CD4-positive, CD25-positive, alpha-beta regulatory T cell (primary cell): ENCODE results near the gene PPP2R3B. TPM values are rescaled to one million over a fixed set of nuclear protein-coding genes. Genes with fewer than 3 reads are reported as not detected.
"Not testable (repeated sequence)": the region's sequence is repeated elsewhere in the genome, so short reads cannot be mapped to it uniquely, and the experiment has no call there.

Source experiments
- ATAC-seq, 2 donors: fragments of 150-1000 bp; cut with Tn5 transposase; one replicate each; pipeline ENCODE4 v1.10.0; 2021; ENCODE audit warnings: low read depth in 2 of 2, moderate number of reproducible peaks in 2 of 2, moderate library complexity in 1 of 2
- DNase-seq, 3 donors: peaks; one replicate each; pipeline versions ENCODE4 v3.0.0 to v3.0.0-alpha.2; 2012 to 2022; ENCODE audit warnings: mixed read lengths in 1 of 3
- H3K27ac ChIP-seq: one replicate; pipeline ENCODE4 v1.7.0; 2013; ENCODE audit warnings: mild to moderate bottlenecking, low read length; ENCODE audit not compliant: insufficient read depth, poor library complexity, severe bottlenecking
- H3K27me3 ChIP-seq: one replicate; pipeline ENCODE4 v1.7.0; 2013; ENCODE audit warnings: low read length; ENCODE audit not compliant: control insufficient read depth, insufficient read depth
- H3K36me3 ChIP-seq: one replicate; pipeline ENCODE4 v1.7.0; 2013; ENCODE audit warnings: mild to moderate bottlenecking, low read length, moderate library complexity; ENCODE audit not compliant: control insufficient read depth, insufficient read depth
- H3K4me1 ChIP-seq: 2 replicates; pipeline ENCODE4 v1.7.0; 2013; ENCODE audit warnings: mild to moderate bottlenecking, low read length; ENCODE audit not compliant: insufficient read depth, control insufficient read depth, poor library complexity, severe bottlenecking
- H3K4me3 ChIP-seq: one replicate; pipeline ENCODE4 v1.7.0; 2013; ENCODE audit warnings: low read depth, mild to moderate bottlenecking, low read length, moderate library complexity
- H3K9me3 ChIP-seq, 2 experiments: 1 replicate in 1 of 2; 2 replicates in 1 of 2; pipeline ENCODE4 v1.7.0; 2013; ENCODE audit warnings: low read length in 2 of 2, mild to moderate bottlenecking in 1 of 2, moderate library complexity in 1 of 2; ENCODE audit not compliant: control insufficient read depth in 2 of 2
- H3K27ac Mint-ChIP-seq, 3 donors: one replicate each; pipeline ENCODE4 v1.8.0; 2020 to 2022; ENCODE audit warnings: mild to moderate bottlenecking in 3 of 3, mixed read lengths in 3 of 3, moderate library complexity in 2 of 3
- H3K27me3 Mint-ChIP-seq: one replicate; pipeline ENCODE4 v1.8.0; 2022; ENCODE audit warnings: mild to moderate bottlenecking, mixed read lengths
- H3K36me3 Mint-ChIP-seq: one replicate; pipeline ENCODE4 v1.8.0; 2020; ENCODE audit warnings: mixed read lengths
- H3K4me1 Mint-ChIP-seq, 4 donors: one replicate each; pipeline ENCODE4 v1.8.0; 2020 to 2022; ENCODE audit warnings: mixed read lengths in 4 of 4, mild to moderate bottlenecking in 1 of 4
- H3K4me3 Mint-ChIP-seq, 4 donors: one replicate each; pipeline ENCODE4 v1.8.0; 2020 to 2022; ENCODE audit warnings: mild to moderate bottlenecking in 4 of 4, mixed read lengths in 4 of 4, moderate library complexity in 3 of 4
- H3K9me3 Mint-ChIP-seq, 7 donors: one replicate each; pipeline ENCODE4 v1.8.0; 2020 to 2022; ENCODE audit warnings: mixed read lengths in 7 of 7, mild to moderate bottlenecking in 3 of 7, moderate library complexity in 2 of 7
- polyA plus RNA-seq, 4 donors: library from polyadenylated mRNA; unstranded; fragments of 300-500 nt; fragmentation: Illumina TruSeq; gene quantifications; one replicate each; pipeline ENCODE4 v1.2.3, GENCODE V29; 2021
- total RNA-seq: library from RNA; stranded (reverse); gene quantifications from one replicate; pipeline ENCODE4 v1.2.3, GENCODE V29; 2022

The PPP2R3B gene
- total and polyA plus RNA-seq, 5 donors from 2014 or later = 4.8 to 23.5 (median 8.6) TPM

GRCh38 chrX:418927-419729 is 32.4 kb upstream of the PPP2R3B start:
- Mint-ChIP-seq H3K9me3 (peaks cover 0 to 4% (median 0%) of the 10 kb centered on the region in 7 donors), H3K4me3 (no peak overlapping the region), H3K4me1 (no peaks in the 10 kb centered on the region), H3K27me3 (no peaks in the 10 kb centered on the region), H3K27ac (no peak overlapping the region), H3K36me3 (no peaks in the 10 kb centered on the region)
- DNase-seq (no peak), ATAC-seq (no peak)
- Histone ChIP-seq H3K27ac (no peak overlapping the region), H3K4me1 (no peaks in the 10 kb centered on the region), H3K4me3 (no peak overlapping the region), H3K27me3 (no peaks in the 10 kb centered on the region), H3K36me3 (no peaks in the 10 kb centered on the region), H3K9me3 (no peaks in the 10 kb centered on the region)

GRCh38 chrX:415498-415897 is 28.8 kb upstream of the PPP2R3B start:
- not testable (repeated sequence) for H3K36me3 Mint-ChIP-seq, H3K27me3 ChIP-seq, H3K27ac Mint-ChIP-seq, H3K9me3 Mint-ChIP-seq, H3K36me3 ChIP-seq, H3K27me3 Mint-ChIP-seq, H3K27ac ChIP-seq, DNase-seq, ATAC-seq, H3K4me1 ChIP-seq, H3K4me3 Mint-ChIP-seq, H3K4me3 ChIP-seq, H3K9me3 ChIP-seq, H3K4me1 Mint-ChIP-seq

- DNase-seq (no peak), ATAC-seq (no peak)
- H3K27me3 ChIP-seq = no peaks in the 10 kb centered on the region
- Mint-ChIP-seq H3K36me3 (no peaks in the 10 kb centered on the region), H3K9me3 (peaks cover 0 to 3% (median 0%) of the 10 kb centered on the region in 7 donors), H3K27ac (no peak overlapping the region), H3K27me3 (no peaks in the 10 kb centered on the region), H3K4me3 (no peak overlapping the region), H3K4me1 (no peaks in the 10 kb centered on the region)
- H3K4me3 ChIP-seq = no peak overlapping the region
- no peaks in the 10 kb centered on the region for H3K9me3 ChIP-seq
- no peaks in the 10 kb centered on the region for H3K4me1 ChIP-seq
- no peaks in the 10 kb centered on the region for H3K36me3 ChIP-seq
- H3K27ac ChIP-seq = no peak overlapping the region
Measured at GRCh38 chrX:413322-414201, 26.9 kb upstream of the PPP2R3B start.

- Mint-ChIP-seq H3K4me3 (no peak overlapping the region), H3K4me1 (no peaks in the 10 kb centered on the region), H3K27me3 (no peaks in the 10 kb centered on the region), H3K27ac (no peak overlapping the region), H3K36me3 (no peaks in the 10 kb centered on the region), H3K9me3 (peaks cover 0 to 3% (median 0%) of the 10 kb centered on the region in 7 donors)
- Histone ChIP-seq H3K27ac (no peak overlapping the region), H3K27me3 (no peaks in the 10 kb centered on the region), H3K9me3 (no peaks in the 10 kb centered on the region), H3K4me3 (no peak overlapping the region), H3K36me3 (no peaks in the 10 kb centered on the region), H3K4me1 (no peaks in the 10 kb centered on the region)
- no peak for DNase-seq
- no peak for ATAC-seq
Measured at GRCh38 chrX:410296-410695, 23.6 kb upstream of the PPP2R3B start.

GRCh38 chrX:405149-405548 is 18.4 kb upstream of the PPP2R3B start:
- Histone ChIP-seq H3K9me3 (no peaks in the 10 kb centered on the region), H3K4me3 (no peak overlapping the region), H3K27me3 (no peaks in the 10 kb centered on the region), H3K27ac (no peak overlapping the region), H3K36me3 (no peaks in the 10 kb centered on the region), H3K4me1 (no peaks in the 10 kb centered on the region)
- DNase-seq (no peak), ATAC-seq (no peak)
- peaks cover 0 to 2% (median 0%) of the 10 kb centered on the region in 7 donors for H3K9me3 Mint-ChIP-seq
- no peaks in the 10 kb centered on the region for H3K4me1 Mint-ChIP-seq
- no peaks in the 10 kb centered on the region for H3K27me3 Mint-ChIP-seq
- no peaks in the 10 kb centered on the region for H3K36me3 Mint-ChIP-seq
- H3K4me3 Mint-ChIP-seq = no peak overlapping the region
- no peak overlapping the region for H3K27ac Mint-ChIP-seq

GRCh38 chrX:404656-405055 is 17.9 kb upstream of the PPP2R3B start:
- ATAC-seq (no peak), DNase-seq (no peak)
- no peaks in the 10 kb centered on the region for H3K36me3 Mint-ChIP-seq
- no peak overlapping the region for H3K27ac ChIP-seq
- no peaks in the 10 kb centered on the region for H3K27me3 Mint-ChIP-seq
- H3K27ac Mint-ChIP-seq = no peak overlapping the region
- no peak overlapping the region for H3K4me3 ChIP-seq
- H3K4me1 Mint-ChIP-seq = no peaks in the 10 kb centered on the region
- H3K27me3 ChIP-seq = no peaks in the 10 kb centered on the region
- H3K9me3 Mint-ChIP-seq = peaks cover 0 to 2% (median 0%) of the 10 kb centered on the region in 7 donors
- no peaks in the 10 kb centered on the region for H3K4me1 ChIP-seq
- H3K4me3 Mint-ChIP-seq = no peak overlapping the region
- no peaks in the 10 kb centered on the region for H3K9me3 ChIP-seq
- no peaks in the 10 kb centered on the region for H3K36me3 ChIP-seq

GRCh38 chrX:402857-403256 is 16.1 kb upstream of the PPP2R3B start:
- Histone ChIP-seq H3K27me3 (no peaks in the 10 kb centered on the region), H3K27ac (no peak overlapping the region), H3K4me3 (no peak overlapping the region), H3K4me1 (no peaks in the 10 kb centered on the region), H3K9me3 (no peaks in the 10 kb centered on the region), H3K36me3 (no peaks in the 10 kb centered on the region)
- no peak for ATAC-seq
- H3K4me3 Mint-ChIP-seq = no peak overlapping the region
- no peaks in the 10 kb centered on the region for H3K36me3 Mint-ChIP-seq
- no peaks in the 10 kb centered on the region for H3K4me1 Mint-ChIP-seq
- no peaks in the 10 kb centered on the region for H3K27me3 Mint-ChIP-seq
- H3K9me3 Mint-ChIP-seq = peaks cover 0 to 2% (median 0%) of the 10 kb centered on the region in 7 donors
- DNase-seq = no peak
- no peak overlapping the region for H3K27ac Mint-ChIP-seq
